Caco-2 (cell line): ENCODE data around the gene ITGA11. TPM values are rescaled to one million over a fixed set of nuclear protein-coding genes. Genes with fewer than 3 reads are reported as not detected.

Experiments
- BruUV-seq: library from RNA; stranded (reverse); fragments of 400-500 nt; replicated peaks from 2 replicates; lab custom pipeline; 2021; lab: Mats Ljungman, UMichigan
- CTCF ChIA-PET: fragments of 300-600 bp; sonication (Branson Sonifier 250); formaldehyde crosslinking; loops from one replicate; lab custom pipeline; 2022; ENCODE audit warnings: antibody characterized with exemption; lab: Charles Lee
- POLR2A ChIA-PET: fragments of 300-600 bp; sonication (Branson Sonifier 250); formaldehyde crosslinking; loops from one replicate; lab custom pipeline; 2022; ENCODE audit warnings: antibody characterized with exemption; lab: Charles Lee
- DNase-seq, 2 experiments: peaks; one replicate each; pipeline versions ENCODE4 v3.0.0 to v3.0.0-alpha.2; 2020 to 2022
- H3K27me3 ChIP-seq: replicated peaks from 2 replicates; pipeline ENCODE4 v1.6.0; 2011; ENCODE audit warnings: low read length; ENCODE audit not compliant: control insufficient read depth, insufficient read depth
- H3K36me3 ChIP-seq: 2 replicates; pipeline ENCODE4 v1.5.1; 2011; ENCODE audit warnings: low read length; ENCODE audit not compliant: control insufficient read depth, insufficient read depth
- H3K4me1 ChIP-seq: fragments of 250-450 bp; sonication (Bioruptor Pico); 2 replicates; pipeline ENCODE4 v1.5.1; 2020; ENCODE audit warnings: mild to moderate bottlenecking
- H3K4me3 ChIP-seq: 2 replicates; pipeline ENCODE4 v1.5.1; 2011; ENCODE audit warnings: low read depth, mild to moderate bottlenecking, control low read depth, low read length
- H3K9me3 ChIP-seq: fragments of 250-450 bp; sonication (Bioruptor Pico); 2 replicates; pipeline ENCODE4 v1.5.1; 2020; ENCODE audit warnings: mild to moderate bottlenecking, moderate library complexity
- H3K27ac Mint-ChIP-seq: one replicate; pipeline ENCODE4 v1.8.0; 2022; ENCODE audit warnings: mixed read lengths; ENCODE audit not compliant: unreplicated experiment
- H3K27me3 Mint-ChIP-seq: one replicate; pipeline ENCODE4 v1.8.0; 2022; ENCODE audit warnings: mixed read lengths; ENCODE audit not compliant: insufficient read depth, unreplicated experiment
- H3K36me3 Mint-ChIP-seq: one replicate; pipeline ENCODE4 v1.8.0; 2022; ENCODE audit warnings: mild to moderate bottlenecking, mixed read lengths; ENCODE audit not compliant: insufficient read depth, unreplicated experiment
- H3K4me1 Mint-ChIP-seq: one replicate; pipeline ENCODE4 v1.8.0; 2022; ENCODE audit warnings: low read depth, mixed read lengths; ENCODE audit not compliant: unreplicated experiment
- H3K4me3 Mint-ChIP-seq: one replicate; pipeline ENCODE4 v1.8.0; 2022; ENCODE audit warnings: mild to moderate bottlenecking, moderate library complexity, mixed read lengths; ENCODE audit not compliant: unreplicated experiment
- H3K9me3 Mint-ChIP-seq: one replicate; pipeline ENCODE4 v1.8.0; 2022; ENCODE audit warnings: mixed read lengths; ENCODE audit not compliant: unreplicated experiment
- CTCF ChIP-seq, 2 experiments: fragments of 200-600 bp in 1 of 2; IDR thresholded peaks; 1 replicate in 1 of 2; 2 replicates in 1 of 2; pipeline versions ENCODE4 v1.5.1 to v1.8.0; 2011 to 2022; ENCODE audit warnings: antibody characterized with exemption in 1 of 2, control low read depth in 1 of 2, inconsistent platforms in 1 of 2, low read depth in 1 of 2, low read length in 1 of 2, mild to moderate bottlenecking in 1 of 2, moderate library complexity in 1 of 2; ENCODE audit not compliant: insufficient read depth in 1 of 2, severe bottlenecking in 1 of 2, unreplicated experiment in 1 of 2
- intact Hi-C: fragments of 100-400 bp; cut with micrococcal nuclease; formaldehyde crosslinking; loops from one replicate; pipeline ENCODE4 v1.10.0; 2022; ENCODE audit not compliant: unreplicated experiment
- total RNA-seq: library from RNA; stranded (reverse); gene quantifications from 2 replicates; pipeline ENCODE4 v1.2.3, GENCODE V29; 2022

ITGA11 gene
- total RNA-seq, 1 experiment from 2014 or later = 0.18 TPM

GRCh38 chr15:68375191-68375631, 56.8 kb downstream of the ITGA11 start:
- no peaks in the 10 kb centered on the region for H3K4me1 Mint-ChIP-seq
- H3K4me3 Mint-ChIP-seq = no peak overlapping the region
- no peaks in the 10 kb centered on the region for H3K4me1 ChIP-seq
- H3K9me3 ChIP-seq = no peaks in the 10 kb centered on the region
- H3K4me3 ChIP-seq = no peak overlapping the region
- H3K36me3 Mint-ChIP-seq = no peaks in the 10 kb centered on the region
- intact Hi-C loops = no loop called here
- H3K27me3 Mint-ChIP-seq = peaks cover 2% of the 10 kb centered on the region
- H3K36me3 ChIP-seq = no peaks in the 10 kb centered on the region
- H3K27ac Mint-ChIP-seq = no peak overlapping the region
- CTCF ChIA-PET = no interaction called here
- no peaks in the 10 kb centered on the region for H3K27me3 ChIP-seq
- TF ChIP-seq CTCF (IDR thresholded peaks at IDR 0.05; ENCODE audit: insufficient read depth in 1 of 2, low read depth in 1 of 2, low read length in 1 of 2, severe bottlenecking in 1 of 2, unreplicated experiment in 1 of 2) = no peak
- POLR2A ChIA-PET = no interaction called here
- H3K9me3 Mint-ChIP-seq = no peaks in the 10 kb centered on the region
- no peak for DNase-seq
- no TSS peak for BruUV-seq

- H3K27ac Mint-ChIP-seq = no peak overlapping the region
- H3K9me3 ChIP-seq = no peaks in the 10 kb centered on the region
- POLR2A ChIA-PET = no interaction called here
- no peaks in the 10 kb centered on the region for H3K36me3 ChIP-seq
- no peaks in the 10 kb centered on the region for H3K4me1 Mint-ChIP-seq
- H3K36me3 Mint-ChIP-seq = no peaks in the 10 kb centered on the region
- no TSS peak for BruUV-seq
- no peaks in the 10 kb centered on the region for H3K4me1 ChIP-seq
- no peaks in the 10 kb centered on the region for H3K9me3 Mint-ChIP-seq
- TF ChIP-seq CTCF (IDR thresholded peaks at IDR 0.05; ENCODE audit: insufficient read depth in 1 of 2, low read depth in 1 of 2, low read length in 1 of 2, severe bottlenecking in 1 of 2, unreplicated experiment in 1 of 2) = no peak
- no peak overlapping the region for H3K4me3 Mint-ChIP-seq
- H3K4me3 ChIP-seq = no peak overlapping the region
- intact Hi-C loops = no loop called here
- peaks cover 2% of the 10 kb centered on the region for H3K27me3 Mint-ChIP-seq
- no peak for DNase-seq
- no peaks in the 10 kb centered on the region for H3K27me3 ChIP-seq
- CTCF ChIA-PET = interaction anchor here (0.7 kb wide), 1 partner anchor 66 kb away, joined by 3 read pairs; no protein-coding TSS in a partner anchor
These were observed 57.7 kb downstream of the ITGA11 start for GRCh38 chr15:68374168-68374745.

GRCh38 chr15:68373028-68373427, 58.9 kb downstream of the ITGA11 start:
- BruUV-seq = no TSS peak
- Histone ChIP-seq H3K36me3 (no peaks in the 10 kb centered on the region), H3K4me1 (no peaks in the 10 kb centered on the region), H3K9me3 (no peaks in the 10 kb centered on the region), H3K27me3 (no peaks in the 10 kb centered on the region), H3K4me3 (no peak overlapping the region)
- no peak overlapping the region for H3K4me3 Mint-ChIP-seq
- CTCF ChIA-PET = no interaction called here
- no peaks in the 10 kb centered on the region for H3K4me1 Mint-ChIP-seq
- POLR2A ChIA-PET = no interaction called here
- H3K27me3 Mint-ChIP-seq = no peaks in the 10 kb centered on the region
- no peaks in the 10 kb centered on the region for H3K36me3 Mint-ChIP-seq
- H3K27ac Mint-ChIP-seq = no peak overlapping the region
- no peaks in the 10 kb centered on the region for H3K9me3 Mint-ChIP-seq
- intact Hi-C loops = loop anchor here (2.0 kb wide), 1 partner anchor 66 kb away; no protein-coding TSS in a partner anchor
- DNase-seq = no peak
- TF ChIP-seq CTCF (IDR thresholded peaks at IDR 0.05; ENCODE audit: insufficient read depth in 1 of 2, low read depth in 1 of 2, low read length in 1 of 2, severe bottlenecking in 1 of 2, unreplicated experiment in 1 of 2) = no peak
